Muscle of back (tissue), 11 donors: ENCODE results near the gene KLHL3. TPM values are rescaled to one million over a fixed set of nuclear protein-coding genes. Genes with fewer than 3 reads are reported as not detected.

Experiments
- DNase-seq, 3 donors: peaks; one replicate each; pipeline versions ENCODE4 v3.0.0 to v3.0.0-alpha.2; 2013
- polyA plus RNA-seq, 10 donors: library from polyadenylated mRNA; unstranded; fragments of 120-200 nt; gene quantifications; one replicate each; pipeline ENCODE4 v1.2.1, GENCODE V29; 2013; ENCODE audit not compliant: insufficient read length in 10 of 10

Gene KLHL3
- polyA plus RNA-seq, 10 donors: 2.5 to 8.5 (median 4.1) TPM

DNA sequence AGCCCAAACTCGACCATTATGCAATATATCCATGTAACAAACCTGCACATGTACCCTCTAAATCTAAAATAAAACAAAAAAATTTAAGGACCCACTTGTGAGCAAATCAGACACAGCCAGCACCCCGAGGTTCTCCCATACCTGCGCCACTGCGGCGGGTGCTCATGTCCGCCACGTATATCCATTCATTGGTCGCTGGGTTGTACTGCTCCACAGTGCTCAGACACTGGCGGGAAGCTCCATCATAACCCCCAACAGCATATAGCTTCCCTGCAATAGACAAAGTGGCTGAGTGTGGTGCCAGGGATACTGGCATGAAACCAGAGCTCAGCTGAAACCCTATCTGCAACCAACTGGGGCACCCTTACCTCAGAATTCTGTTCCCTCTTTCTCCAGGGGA lies 102.0 kb downstream of the KLHL3 start:
- DNase-seq: no peak

DNA sequence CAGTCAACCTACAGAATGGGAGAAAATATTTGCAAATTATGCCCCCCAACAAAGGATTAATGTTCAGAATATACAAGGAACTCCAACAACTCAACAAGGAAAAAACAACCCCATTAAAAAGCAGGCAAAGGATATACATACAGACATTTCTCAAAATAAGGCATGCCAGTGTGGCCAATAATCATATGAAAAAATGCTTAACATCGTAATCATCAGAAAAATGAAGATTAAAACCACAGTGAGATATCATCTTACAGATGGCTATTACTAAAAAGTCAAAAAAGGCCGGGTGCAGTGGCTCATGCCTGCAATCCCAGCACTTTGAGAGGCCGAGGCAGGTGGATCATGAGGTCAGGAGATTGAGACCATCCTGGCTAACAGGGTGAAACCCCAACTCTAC lies 103.2 kb downstream of the KLHL3 start:
- DNase-seq: no peak

DNA sequence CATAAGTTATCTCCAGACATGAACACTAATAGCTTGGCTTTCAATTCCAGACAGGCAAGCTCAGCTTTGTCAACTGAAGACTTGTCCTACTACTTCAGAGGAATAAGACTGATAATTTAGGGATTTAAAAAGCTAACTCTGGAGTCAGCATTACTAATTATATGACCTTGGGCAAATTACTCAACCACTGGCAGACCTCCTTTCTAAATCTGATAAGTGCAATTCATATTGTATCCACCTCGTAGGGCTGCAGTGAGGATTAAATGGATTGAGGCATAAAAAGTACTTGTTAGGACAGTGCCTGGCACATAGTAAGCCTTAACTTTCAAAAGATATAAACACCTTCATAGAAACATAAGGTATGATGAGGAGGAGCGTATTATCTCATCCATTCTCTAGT lies 104.4 kb downstream of the KLHL3 start:
- no peak for DNase-seq

DNA sequence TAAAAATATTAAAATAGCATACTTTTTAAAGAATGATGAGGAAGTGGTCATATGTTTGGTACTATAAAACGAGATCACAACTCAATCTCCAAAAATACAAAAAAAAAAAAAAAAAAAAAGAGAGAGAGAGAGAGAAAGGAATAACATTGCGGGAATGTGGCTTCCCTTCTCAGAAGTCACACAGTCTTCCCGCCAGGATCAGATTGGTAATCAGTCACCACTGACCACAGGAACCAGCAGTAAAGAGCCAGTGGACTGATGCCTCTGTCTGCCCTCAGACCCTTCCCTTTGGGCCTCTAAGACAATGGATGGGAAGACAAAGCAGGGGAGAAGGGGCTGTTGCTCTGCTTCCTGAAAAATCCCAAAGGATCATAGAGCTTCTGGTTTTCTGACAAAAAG lies 104.9 kb downstream of the KLHL3 start:
- no peak for DNase-seq

DNA sequence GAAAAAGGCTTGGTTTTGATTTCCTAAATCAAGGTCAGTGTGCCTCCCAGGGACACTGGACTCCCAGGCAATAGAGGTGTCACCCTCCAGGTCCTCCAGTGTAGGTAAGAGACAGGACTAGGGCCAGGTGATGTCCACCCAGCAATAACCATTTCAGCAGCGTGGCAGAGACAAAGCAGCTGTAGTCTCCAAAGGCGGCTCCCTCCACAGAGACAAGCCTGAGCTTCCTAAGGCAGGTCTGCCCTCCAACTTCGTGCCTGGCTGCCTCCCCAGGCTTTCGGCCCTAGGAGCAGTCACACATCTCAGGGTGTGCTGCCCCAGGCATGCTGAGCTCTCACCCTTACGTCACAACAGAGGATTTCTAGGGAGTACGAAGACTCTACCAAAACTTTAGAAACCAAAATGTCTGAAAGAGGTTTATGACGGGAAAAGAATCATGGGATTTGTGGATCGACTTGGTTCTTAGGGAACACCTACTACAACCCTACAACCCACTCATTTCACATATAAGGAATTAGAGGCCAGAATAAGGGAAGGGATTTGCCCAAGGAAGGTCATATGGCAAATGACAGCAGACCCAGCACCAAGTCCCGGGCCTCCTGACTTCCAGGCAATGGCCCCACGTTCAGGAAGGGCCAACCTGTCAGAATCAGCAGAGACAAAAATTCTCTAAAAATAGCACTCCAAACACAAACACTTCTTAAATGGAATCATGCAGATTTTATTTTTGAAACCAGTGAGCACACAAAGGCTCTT lies 105.5 kb downstream of the KLHL3 start:
- DNase-seq: no peak

DNA sequence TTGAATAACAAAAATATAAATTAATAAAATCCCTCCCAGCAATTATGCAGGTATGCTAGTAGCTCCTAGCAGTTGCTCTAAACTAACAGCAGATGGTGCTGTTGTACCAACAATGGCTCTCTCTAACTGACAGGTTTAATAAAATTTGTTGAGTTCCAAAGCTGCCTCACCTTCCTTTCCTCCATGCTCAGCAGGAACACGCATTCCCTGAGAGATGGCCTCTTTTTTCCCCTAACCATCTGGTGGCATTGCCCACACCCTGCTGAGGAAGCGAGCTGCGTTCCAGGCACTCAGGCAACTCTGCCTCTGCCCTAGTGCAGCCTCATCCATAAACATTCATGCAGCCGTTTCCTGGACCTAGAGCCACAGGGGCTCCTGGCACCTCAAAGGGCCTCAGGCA lies 106.2 kb downstream of the KLHL3 start:
- DNase-seq: peak; percentile 31 to 65 (median 36)

DNA sequence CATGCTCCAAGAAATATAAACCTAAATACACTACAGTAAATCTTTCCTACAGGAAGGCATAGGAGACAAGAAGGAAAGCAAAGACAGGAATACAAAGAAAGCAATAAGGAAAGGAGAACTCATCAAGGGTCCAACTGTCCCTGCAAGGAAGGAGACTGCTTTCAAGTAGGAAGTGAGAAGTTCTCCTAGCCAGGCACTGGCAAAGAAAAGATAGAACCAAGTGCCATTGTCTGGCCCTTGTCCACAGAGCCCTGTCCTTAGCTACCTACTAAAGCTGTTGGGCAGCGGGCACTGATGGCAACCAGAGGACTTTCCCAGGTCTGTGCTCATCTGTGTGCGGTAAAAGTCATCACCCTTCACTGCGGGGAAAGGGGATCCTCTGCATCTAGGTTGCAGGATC lies 108.2 kb downstream of the KLHL3 start:
- DNase-seq: no peak

DNA sequence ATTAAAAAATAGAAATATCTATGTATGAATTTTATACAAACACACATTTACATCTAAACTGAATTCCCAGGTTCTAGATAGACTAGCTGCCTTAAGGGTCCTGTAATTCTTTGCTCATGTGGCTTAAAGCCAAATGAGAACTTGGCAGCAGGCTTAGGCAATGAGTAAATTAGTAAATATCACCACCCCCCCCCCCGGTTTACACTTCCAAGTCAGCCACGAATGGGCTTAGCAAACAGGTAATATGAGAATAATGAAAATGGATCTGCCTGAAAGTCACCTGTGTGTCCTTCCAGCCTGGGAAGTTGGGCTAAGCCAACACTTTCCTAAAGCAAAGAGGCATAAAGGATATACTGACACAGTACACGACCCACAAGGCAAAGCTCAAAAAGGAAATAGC lies 108.6 kb downstream of the KLHL3 start:
- no peak for DNase-seq

DNA sequence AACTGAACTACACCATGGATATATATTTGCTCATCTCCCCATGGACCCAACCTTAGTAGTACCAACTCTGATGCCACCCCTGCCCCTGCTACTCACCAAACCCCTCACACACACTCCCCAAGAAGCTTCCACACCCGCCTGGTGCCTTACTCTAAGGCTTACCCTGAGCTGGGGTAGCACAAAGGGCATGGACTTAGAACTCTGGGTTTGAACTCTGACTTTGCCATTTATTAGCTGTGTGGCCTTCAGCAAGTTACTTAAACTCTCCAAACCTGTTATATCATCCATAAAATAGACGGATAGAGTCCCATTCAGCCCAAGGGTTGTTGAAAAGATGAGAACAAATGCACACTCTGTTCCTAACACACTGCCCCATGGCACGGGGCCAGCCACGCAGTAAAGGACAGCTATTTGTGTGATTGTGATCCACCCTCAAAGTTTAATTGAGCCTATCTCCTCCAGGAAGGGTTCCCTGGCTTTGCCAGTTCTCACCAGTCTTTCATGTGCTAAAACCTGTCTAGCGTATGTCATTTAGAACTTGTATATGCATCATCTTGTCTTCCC lies 111.0 kb downstream of the KLHL3 start:
- no peak for DNase-seq

DNA sequence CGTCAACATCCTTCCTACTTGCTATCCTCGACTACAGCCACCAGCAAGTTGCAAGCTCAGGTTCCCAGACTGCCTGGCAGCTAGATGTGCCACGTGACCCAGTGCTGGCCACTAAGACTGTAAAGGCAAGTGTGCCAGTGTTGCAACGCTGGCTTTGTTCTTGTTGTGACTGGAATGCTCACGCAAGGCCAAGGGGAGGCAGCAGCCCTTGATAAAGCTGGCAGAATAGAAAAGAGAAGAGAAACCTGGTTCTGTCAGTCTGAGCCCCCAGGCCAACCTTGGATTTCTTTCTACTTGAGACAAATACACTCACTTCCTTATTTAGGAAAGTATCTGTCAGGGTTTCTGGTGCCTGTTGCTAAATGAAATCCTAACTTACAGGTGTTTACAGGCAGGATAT lies 113.0 kb downstream of the KLHL3 start:
- DNase-seq: peak; percentile 18 to 46 (median 27)

DNA sequence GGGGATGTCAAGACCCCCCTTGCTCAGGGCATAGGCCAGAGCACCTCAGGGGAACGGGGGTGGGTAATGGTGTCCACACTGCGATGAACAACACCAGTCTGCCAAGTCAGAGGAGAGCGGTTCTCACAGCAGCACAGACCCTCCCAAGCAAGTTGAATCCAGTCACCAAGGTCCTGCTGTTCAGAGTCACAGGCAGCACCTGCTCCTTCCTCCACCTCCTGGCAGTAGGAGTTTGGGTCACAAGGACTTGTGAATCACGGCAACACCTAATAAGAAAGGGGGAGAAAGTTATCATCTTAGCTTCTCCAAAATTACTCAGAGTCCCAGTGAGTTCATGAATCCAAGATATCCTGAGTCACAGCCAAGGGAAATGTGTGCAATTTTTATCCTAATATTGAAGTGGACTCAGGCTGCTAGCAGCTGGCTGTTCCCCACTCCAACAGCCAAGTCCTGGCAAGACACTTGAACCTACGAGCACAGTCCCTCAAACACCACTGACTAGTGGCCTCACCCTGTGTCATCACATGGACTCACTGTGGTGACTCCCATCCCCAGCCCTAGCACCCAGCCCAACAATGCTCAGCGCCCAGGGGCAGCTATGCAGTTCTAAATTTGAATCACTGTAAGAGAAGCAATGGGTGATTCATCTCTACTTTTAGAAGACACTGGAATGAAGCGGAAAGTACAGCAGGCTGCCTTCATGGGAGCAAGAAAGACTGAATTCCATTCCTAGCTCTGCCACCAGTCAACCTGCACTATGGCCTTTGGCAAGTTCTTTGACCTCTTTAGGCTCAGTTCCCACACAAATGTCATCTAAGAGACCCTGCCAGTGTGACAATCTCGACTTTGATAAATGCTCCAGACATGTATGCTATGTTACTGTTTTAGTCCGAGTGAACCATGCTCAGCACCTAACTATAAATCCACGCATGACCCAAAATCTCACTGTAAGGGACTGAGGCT lies 113.7 kb downstream of the KLHL3 start:
- peak in 1 of 3 donors; percentile 29 for DNase-seq

DNA sequence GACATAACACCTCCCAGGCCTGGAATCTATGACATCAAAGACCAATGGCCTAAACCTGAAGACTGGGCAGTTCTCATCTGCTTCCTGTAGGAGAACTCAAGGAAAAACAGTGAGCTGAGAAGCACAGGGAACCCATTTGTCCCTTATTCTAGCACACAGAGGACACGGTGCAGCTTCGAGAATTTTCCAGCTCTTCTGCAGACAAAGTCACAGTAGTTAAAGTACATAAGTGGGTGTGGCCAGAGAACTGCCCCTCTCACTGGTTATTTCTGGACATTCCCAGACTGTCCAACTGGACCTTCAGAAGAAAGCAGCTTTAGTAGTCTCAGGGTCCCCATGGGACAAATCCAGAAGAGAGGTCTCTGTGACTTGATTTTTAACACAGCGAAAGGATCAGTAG lies 114.6 kb downstream of the KLHL3 start:
- DNase-seq: no peak

DNA sequence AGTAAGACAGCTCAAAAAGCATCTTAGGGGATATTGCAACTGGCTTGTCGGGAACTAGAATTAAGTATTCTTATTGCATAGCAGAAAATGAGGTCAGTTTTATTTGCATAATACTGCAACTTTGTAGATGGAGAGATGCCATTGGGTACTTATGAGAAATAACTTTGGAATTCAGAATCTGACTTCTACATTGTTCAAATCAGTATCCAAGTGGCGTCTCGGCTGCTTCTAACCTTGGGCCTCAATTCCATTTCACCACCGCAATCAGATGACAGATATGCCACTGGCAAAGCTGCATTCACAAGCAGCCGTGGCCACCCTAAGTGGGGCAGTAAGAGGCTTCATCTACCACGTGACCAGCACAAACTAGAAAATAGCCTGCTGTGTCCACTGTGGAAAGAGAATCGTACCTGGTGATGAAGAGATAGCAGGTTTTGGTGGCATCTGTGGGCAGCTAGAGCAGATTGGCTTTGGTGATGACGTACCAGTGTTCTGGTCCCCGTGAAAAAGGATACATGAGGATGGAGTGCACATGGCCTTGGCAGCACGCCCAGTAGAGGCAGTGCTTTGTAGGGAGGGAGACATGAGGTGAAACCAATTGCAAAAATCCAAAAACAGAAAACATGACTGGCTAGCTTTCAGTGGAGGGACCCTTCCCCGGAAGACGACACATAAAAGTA lies 116.6 kb downstream of the KLHL3 start:
- peak; percentile 42 to 71 (median 59) for DNase-seq

DNA sequence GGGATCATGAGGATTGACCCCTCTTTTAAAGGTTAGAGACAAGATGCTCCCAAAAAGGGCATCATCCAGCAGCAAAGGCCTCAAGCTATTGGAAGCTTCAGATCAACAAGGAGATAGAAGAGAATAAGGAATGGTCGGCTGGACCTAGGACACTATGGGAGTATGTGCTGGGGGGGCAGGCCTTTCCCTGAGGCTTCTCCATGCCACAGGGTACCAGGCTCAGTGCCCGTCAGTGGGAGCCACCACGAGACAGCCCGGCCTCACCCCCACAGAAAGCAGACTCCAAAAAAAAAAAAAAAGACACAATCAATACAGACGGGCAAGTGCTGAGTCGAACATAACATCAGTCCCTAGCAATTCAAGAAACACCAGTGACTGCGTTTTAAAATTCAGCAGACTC lies 117.4 kb downstream of the KLHL3 start:
- DNase-seq: no peak

DNA sequence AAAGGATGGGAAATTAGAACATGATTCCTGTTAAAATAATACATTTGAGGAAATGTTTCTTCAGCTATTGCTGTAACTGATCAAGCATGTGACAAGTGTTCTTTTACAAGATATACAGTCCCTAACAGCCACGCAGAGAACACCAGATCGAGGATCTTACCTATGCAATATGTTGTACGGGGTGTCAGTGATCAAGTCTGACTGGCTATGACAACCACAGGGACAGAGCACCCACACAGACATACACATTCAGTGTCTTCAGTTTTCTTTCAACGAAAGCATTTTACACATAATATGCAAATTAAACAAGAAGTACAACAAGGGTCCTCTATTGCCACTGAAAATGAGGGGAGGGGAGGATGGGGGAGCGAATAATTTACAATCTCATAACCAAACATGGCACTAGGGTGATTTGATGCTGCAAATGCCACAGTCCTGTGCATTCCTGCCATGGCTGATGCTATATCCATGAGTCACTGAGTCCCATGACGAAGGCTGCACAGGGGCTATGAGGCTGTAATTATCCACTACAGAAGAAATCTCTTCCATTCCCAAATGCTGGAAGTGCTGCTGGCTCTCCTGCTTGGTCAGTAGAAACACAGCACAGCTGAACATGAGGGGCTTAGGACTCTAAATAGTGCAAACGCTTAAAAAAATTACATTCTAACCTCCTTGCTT lies 118.2 kb downstream of the KLHL3 start:
- DNase-seq: no peak

DNA sequence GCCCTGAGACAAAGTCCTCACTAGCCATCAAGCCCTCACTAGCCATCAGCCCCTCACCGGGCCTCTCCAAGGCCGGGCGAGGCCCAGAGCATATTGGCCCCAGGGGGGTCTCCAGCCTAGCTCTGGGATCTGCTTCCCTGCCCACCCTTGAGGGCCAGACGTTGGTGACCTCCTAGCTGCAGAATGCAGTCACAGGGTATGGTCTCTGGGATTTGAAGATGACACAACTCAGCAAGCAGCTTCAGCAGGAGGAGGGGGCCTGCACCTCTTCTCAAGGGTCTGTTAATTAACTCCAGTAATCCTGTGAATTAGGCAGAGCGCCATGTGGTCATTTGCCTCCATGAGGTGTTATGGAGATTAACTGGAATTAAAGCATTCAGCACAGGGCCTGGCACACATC lies 119.8 kb downstream of the KLHL3 start:
- DNase-seq: no peak

DNA sequence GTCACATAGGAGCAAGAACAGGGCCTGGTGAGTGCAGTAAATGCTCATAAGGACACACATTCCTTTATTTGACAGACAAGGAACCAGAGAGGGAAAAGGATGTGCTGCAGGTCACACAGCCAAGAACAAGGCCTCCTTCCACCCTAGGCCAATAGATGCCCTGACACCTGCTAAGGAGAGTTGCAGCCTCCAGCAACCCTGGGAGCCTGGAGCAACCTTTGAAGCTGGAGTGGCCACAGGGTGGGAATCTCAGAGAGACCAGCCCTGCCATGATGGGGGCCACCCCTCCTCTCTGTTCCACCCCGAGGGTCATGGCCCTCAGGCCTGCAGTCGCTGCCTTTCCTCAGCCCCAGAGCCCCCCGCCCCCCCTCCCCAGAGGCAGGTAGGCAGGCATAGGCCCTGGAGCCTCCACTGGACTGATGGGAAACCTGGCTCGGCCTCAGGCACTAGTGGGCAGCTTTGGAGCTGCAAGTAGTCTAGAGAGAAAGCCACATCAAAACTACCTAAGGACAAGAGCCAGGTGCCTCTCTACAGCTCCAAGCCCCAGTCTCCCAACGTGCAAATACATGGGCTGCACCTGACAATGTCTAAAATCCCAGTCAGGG lies 120.6 kb downstream of the KLHL3 start:
- DNase-seq: no peak

DNA sequence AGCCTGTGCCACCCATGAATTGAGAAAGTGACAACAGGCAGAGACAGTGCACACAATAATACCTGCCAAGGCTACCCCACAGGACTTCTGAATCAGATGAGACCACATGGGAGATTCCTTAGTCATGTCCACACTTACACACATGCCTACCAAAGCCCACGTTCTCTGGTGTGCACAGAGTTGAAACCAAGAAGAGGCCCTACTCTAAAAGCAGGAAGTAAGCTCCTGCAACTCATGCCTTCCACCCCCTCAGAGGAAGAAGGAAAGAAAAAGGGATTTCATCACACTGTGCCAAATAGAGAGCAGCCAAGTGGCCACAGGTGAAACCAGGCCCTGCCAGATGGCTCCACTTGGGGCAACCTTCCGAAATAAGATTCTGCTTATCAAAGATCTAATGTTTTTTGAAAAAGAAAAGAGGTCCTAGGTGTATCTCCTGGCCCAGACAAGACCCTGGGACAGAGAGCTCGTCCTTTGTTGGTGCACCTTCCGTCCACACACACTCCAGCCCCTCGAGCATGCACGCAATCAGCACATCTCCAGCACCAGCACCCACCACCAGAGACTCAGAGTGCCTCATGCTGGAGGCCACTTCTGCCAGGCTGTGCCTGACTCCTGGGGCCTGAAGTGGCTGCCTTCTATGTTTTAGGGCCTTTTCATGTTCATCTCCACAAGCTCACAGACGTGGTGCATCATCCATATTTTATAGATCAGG lies 122.2 kb downstream of the KLHL3 start:
- DNase-seq: no peak

DNA sequence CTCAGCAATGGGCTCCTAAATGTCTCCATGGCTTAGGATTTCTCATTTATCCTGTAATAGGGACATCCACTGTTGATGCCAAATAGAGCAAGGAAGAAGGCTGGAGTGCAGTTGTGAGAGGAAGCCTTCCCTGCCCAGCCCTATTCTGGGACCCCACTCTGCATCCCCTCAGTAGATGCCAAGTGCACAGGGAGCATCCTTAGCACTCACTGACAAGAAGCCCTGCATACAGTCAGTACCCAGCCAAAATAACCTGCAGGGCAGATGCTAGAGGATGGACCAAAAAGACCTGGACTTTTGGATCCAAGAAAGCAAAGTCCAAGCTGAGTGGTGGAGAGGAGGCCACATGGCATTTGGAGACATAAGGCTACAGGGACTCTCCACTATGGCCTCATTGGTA lies 123.3 kb downstream of the KLHL3 start:
- DNase-seq: no peak

DNA sequence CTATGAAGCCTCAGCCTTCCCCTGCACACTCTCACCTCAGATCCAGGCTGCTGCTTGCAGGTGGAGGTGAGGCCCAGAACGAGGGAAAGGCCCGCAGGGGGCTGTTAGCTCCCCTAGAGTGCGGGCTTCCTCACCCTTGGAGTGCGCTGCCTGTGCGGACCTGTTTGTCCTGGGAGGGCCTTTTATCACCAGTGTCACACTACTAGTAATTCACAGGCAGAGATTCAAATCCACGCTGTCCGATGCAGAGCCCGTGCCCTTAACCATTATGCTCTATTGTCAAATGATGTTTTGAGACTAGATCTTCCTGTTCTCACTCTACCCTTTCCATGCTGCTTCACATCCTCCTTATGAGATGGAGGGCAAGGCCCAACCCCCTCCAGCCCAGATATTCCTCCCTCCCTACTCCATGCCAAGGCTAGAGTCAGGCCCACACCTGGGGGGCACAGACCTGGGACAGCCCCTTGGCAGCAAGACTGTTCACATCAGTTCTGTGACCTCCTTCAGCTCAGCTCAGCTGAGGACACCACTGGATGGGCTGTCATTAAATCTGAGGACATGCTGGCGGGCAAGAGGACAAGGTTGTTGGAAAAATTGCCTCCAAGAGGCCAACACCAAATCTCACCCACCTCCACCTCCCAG lies 124.0 kb downstream of the KLHL3 start:
- no peak for DNase-seq
